ENCODE data around the gene PARD3.

DNA sequence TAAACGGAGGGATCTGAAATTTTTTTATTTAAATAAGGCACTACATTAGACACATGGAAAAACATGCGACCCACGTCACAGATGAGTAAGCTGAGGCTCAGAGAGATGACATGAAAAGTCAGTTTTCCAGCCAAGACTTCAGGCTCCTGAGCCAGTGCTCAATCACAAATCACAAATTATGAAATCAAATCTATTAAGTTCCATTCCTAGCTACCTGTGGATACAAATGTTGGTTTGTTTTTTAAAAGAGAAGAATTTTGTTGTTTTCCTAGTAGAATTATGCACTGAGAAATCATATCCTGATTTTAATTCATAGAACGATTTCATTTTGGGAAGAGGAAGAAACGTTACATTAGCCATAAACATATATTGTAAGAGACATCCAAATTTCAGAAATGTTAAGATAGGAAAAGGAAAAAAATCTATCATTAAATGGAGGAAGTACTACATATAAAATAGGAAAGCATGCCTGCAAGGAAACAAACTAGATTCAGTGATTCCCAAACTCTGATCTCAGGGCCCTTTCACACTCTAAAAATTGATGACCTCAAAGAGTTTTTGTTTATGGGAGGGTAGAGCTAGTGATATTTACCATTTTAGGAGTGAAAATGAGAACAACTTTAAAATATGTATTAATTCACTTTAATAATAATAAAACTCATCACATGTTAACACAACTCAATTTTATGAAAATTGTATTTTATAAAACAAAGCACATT is 340.4 kb downstream of the PARD3 start:
- TF ChIP-seq, protein P1, sequence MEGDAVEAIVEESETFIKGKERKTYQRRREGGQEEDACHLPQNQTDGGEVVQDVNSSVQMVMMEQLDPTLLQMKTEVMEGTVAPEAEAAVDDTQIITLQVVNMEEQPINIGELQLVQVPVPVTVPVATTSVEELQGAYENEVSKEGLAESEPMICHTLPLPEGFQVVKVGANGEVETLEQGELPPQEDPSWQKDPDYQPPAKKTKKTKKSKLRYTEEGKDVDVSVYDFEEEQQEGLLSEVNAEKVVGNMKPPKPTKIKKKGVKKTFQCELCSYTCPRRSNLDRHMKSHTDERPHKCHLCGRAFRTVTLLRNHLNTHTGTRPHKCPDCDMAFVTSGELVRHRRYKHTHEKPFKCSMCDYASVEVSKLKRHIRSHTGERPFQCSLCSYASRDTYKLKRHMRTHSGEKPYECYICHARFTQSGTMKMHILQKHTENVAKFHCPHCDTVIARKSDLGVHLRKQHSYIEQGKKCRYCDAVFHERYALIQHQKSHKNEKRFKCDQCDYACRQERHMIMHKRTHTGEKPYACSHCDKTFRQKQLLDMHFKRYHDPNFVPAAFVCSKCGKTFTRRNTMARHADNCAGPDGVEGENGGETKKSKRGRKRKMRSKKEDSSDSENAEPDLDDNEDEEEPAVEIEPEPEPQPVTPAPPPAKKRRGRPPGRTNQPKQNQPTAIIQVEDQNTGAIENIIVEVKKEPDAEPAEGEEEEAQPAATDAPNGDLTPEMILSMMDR (conservative IDR thresholded peaks at IDR 0.05; ENCODE audit: low read depth, low read length), result no peak
- no peak for TF ChIP-seq EZH2 (IDR thresholded peaks at IDR 0.05; ENCODE audit: low read length, unreplicated experiment)
- TF ChIP-seq EZH2phosphoT487 (IDR thresholded peaks at IDR 0.05; ENCODE audit: borderline replicate concordance, low read length), result no peak
